ENCODE measurements around the gene JARID2. TPM values are rescaled to one million over a fixed set of nuclear protein-coding genes. Genes with fewer than 3 reads are reported as not detected.

JARID2 gene
- total RNA-seq, 6 experiments from 2014 or later, result 2.5 to 3.9 (median 3.0) TPM

GRCh38 chr6:15427331-15428070, 181.6 kb downstream of the JARID2 start:
- WGBS (ENCODE audit: insufficient coverage, low coverage, low lambda C conversion rate, missing lambda C conversion rate), result 75% methylated on average over 4 of the region's 5 CpGs
- Histone ChIP-seq H3K4me1 (peaks cover 0 to 39% (median 11%) of the 10 kb centered on the region in 4 donors), H3K27me3 (no peaks in the 10 kb centered on the region), H3K9me3 (no peaks in the 10 kb centered on the region), H3K27ac (no peak overlapping the region), H3K4me3 (no peak overlapping the region), H3K36me3 (no peaks in the 10 kb centered on the region)
- DNase-seq (no peak), ATAC-seq (peak in 2 of 4 donors; percentile 23 to 25)
- no peak for TF ChIP-seq POLR2A (IDR thresholded peaks at IDR 0.05)
- TF ChIP-seq, protein P1, sequence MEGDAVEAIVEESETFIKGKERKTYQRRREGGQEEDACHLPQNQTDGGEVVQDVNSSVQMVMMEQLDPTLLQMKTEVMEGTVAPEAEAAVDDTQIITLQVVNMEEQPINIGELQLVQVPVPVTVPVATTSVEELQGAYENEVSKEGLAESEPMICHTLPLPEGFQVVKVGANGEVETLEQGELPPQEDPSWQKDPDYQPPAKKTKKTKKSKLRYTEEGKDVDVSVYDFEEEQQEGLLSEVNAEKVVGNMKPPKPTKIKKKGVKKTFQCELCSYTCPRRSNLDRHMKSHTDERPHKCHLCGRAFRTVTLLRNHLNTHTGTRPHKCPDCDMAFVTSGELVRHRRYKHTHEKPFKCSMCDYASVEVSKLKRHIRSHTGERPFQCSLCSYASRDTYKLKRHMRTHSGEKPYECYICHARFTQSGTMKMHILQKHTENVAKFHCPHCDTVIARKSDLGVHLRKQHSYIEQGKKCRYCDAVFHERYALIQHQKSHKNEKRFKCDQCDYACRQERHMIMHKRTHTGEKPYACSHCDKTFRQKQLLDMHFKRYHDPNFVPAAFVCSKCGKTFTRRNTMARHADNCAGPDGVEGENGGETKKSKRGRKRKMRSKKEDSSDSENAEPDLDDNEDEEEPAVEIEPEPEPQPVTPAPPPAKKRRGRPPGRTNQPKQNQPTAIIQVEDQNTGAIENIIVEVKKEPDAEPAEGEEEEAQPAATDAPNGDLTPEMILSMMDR (IDR thresholded peaks at IDR 0.05), result no peak
- intact Hi-C loops (cut with DNase I), result no loop called here

- intact Hi-C loops (cut with DNase I), result no loop called here
- Histone ChIP-seq H3K36me3 (no peaks in the 10 kb centered on the region), H3K27ac (no peak overlapping the region), H3K4me3 (no peak overlapping the region), H3K27me3 (no peaks in the 10 kb centered on the region), H3K9me3 (no peaks in the 10 kb centered on the region), H3K4me1 (peaks cover 0 to 39% (median 11%) of the 10 kb centered on the region in 4 donors)
- ATAC-seq (no peak), DNase-seq (no peak)
- TF ChIP-seq, protein P1 (IDR thresholded peaks at IDR 0.05), result no peak
- no peak for TF ChIP-seq POLR2A (IDR thresholded peaks at IDR 0.05)
- 54% methylated on average over 11 of the region's 12 CpGs for WGBS (ENCODE audit: insufficient coverage, low coverage, low lambda C conversion rate, missing lambda C conversion rate)
These were observed 183.6 kb downstream of the JARID2 start for GRCh38 chr6:15429141-15430110.

DNA sequence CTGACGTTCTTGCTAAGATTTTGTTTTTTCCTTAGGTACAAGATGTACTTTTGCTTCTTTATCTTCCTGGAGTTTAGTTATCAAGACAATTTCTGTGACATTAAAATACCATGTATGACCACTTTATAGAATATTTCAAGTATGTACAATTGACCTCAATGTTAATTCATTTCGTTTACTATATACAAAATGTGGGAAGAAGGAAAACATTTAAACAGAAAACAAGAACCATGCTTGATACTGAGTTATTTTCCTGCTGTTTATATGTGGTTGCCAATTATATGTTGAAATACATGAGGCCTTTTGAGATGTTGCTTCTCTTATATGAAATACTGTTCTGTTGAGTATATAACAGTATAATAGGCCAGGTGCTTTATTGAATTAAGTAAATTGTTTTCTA, 184.3 kb downstream of the JARID2 start:
- intact Hi-C loops (cut with DNase I), result no loop called here
- Histone ChIP-seq H3K4me3 (no peak overlapping the region), H3K27me3 (no peaks in the 10 kb centered on the region), H3K36me3 (no peaks in the 10 kb centered on the region), H3K4me1 (peaks cover 0 to 39% (median 11%) of the 10 kb centered on the region in 4 donors), H3K9me3 (no peaks in the 10 kb centered on the region), H3K27ac (no peak overlapping the region)
- TF ChIP-seq, protein P1 (IDR thresholded peaks at IDR 0.05), result no peak
- TF ChIP-seq POLR2A (IDR thresholded peaks at IDR 0.05), result no peak
- WGBS (ENCODE audit: insufficient coverage, low coverage, low lambda C conversion rate, missing lambda C conversion rate), result 63% methylated on average over 2 of the region's 2 CpGs
- DNase-seq (no peak), ATAC-seq (no peak)

GRCh38 chr6:15430931-15431405, 185.1 kb downstream of the JARID2 start:
- intact Hi-C loops (cut with DNase I), result no loop called here
- ATAC-seq, result peak; percentile 81 to 86 (median 84)
- Histone ChIP-seq H3K27me3 (no peaks in the 10 kb centered on the region), H3K36me3 (no peaks in the 10 kb centered on the region), H3K9me3 (no peaks in the 10 kb centered on the region), H3K4me1 (peaks cover 0 to 39% (median 11%) of the 10 kb centered on the region in 4 donors), H3K4me3 (no peak overlapping the region), H3K27ac (peak overlapping the region in 1 of 3 donors; percentile 21)
- DNase-seq, result peak in 1 of 3 donors; percentile 65
- WGBS (ENCODE audit: insufficient coverage, low coverage, low lambda C conversion rate, missing lambda C conversion rate), result 46% methylated on average over 6 of the region's 6 CpGs
- no peak for TF ChIP-seq POLR2A (IDR thresholded peaks at IDR 0.05)
- TF ChIP-seq, protein P1 (IDR thresholded peaks at IDR 0.05), result no peak
